ENCODE measurements around the gene WRAP73. TPM values are rescaled to one million over a fixed set of nuclear protein-coding genes. Genes with fewer than 3 reads are reported as not detected.
A peak's percentile ranks its signal among the peaks of the same experiment; 100 is the strongest.

WRAP73 gene
- total RNA-seq, 4 donors from 2014 or later = 12.5 to 20.6 (median 15.3) TPM

- 84 to 85% methylated on average over 21 of the region's 21 CpGs for WGBS, 2 donors
- intact Hi-C loops (cut with DNase I; ENCODE audit: low total_unique reads) = no loop called here
Measured at GRCh38 chr1:3672231-3672970, 22.5 kb upstream of the WRAP73 start.

DNA sequence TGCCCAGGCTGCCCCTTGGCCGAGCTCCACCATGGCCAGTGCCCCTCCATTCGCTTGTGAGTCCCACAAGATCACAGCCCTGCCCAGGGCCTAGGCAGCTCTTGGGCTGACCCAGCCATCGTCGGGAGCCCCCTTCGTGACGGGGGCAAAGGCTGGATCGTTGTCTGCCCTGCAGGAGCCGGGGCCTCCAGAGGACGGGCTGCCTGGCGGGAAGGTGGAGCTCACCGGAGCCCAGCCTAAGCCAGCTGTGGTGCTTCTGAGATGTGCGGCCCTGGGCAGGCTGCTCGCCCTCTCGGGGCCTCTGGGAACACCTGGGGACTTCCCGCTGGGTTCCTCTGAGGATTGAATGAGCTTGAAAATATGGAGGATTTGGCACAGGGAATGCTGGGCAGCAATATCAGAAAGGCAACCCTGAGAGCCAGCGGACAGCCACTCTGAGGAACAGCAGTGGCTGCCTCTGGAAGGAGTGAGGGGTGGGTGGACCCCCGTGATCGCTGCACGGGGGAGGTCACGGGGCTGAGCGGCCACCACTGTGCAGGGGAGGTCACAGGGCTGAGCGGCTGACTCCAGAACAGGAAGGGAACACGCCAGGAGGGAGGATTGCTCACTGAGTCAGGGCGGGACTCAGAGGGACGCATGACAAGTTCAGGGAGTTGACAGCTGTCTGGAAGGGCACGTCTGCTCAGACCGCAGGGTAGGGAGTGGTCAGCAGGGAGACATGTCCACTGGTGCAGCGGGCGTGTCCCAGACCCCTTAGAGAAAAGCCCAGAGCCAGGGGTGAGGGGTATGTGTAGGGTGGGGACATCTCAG lies 21.7 kb upstream of the WRAP73 start:
- intact Hi-C loops (cut with DNase I; ENCODE audit: low total_unique reads) = no loop called here
- H3K4me3 ChIP-seq (ENCODE audit: low read depth, poor library complexity, severe bottlenecking) = no peak overlapping the region
- WGBS, 2 donors = 42 to 48% methylated on average over 24 to 27 of the region's 29 CpGs
- peak in 1 of 2 donors; percentile 83 for DNase-seq (ENCODE audit: low spot score in 2 of 2)
- TF ChIP-seq POLR2A (IDR thresholded peaks at IDR 0.05) = no peak
- TF ChIP-seq, protein P1, sequence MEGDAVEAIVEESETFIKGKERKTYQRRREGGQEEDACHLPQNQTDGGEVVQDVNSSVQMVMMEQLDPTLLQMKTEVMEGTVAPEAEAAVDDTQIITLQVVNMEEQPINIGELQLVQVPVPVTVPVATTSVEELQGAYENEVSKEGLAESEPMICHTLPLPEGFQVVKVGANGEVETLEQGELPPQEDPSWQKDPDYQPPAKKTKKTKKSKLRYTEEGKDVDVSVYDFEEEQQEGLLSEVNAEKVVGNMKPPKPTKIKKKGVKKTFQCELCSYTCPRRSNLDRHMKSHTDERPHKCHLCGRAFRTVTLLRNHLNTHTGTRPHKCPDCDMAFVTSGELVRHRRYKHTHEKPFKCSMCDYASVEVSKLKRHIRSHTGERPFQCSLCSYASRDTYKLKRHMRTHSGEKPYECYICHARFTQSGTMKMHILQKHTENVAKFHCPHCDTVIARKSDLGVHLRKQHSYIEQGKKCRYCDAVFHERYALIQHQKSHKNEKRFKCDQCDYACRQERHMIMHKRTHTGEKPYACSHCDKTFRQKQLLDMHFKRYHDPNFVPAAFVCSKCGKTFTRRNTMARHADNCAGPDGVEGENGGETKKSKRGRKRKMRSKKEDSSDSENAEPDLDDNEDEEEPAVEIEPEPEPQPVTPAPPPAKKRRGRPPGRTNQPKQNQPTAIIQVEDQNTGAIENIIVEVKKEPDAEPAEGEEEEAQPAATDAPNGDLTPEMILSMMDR (IDR thresholded peaks at IDR 0.05) = no peak

More at GRCh38 chr1:3672231-3672970, 22.5 kb upstream of the WRAP73 start:
- TF ChIP-seq, protein P1 (IDR thresholded peaks at IDR 0.05) = no peak
- TF ChIP-seq POLR2A (IDR thresholded peaks at IDR 0.05) = no peak
- H3K4me3 ChIP-seq (ENCODE audit: low read depth, poor library complexity, severe bottlenecking) = no peak overlapping the region
- DNase-seq (ENCODE audit: low spot score in 2 of 2) = peak in 1 of 2 donors; percentile 79

DNA sequence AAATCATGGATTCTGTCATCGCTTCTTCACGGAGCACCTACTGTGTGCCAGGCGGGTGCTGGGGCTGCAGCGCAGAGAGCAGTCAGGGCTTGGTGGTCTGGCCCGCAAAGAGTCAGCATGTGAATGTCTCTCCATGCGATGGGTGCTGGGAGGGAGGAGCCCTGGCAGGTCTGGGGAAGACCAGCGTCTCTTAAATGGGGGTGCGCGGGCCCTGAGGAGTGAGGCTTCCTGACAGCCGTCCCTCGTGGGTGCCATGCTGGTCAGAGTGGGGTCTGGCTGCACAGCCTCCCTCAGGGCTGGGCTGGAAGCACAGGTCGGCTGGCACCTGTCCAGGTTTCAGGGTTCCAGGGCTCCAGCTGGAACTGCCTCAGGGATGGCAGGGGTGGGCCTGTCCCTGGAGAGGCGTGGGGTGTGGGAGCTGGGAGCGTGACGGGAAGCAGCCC lies 20.9 kb upstream of the WRAP73 start:
- DNase-seq (ENCODE audit: low spot score in 2 of 2) = peak in 1 of 2 donors; percentile 81
- WGBS, 2 donors = 67 to 77% methylated on average over 15 of the region's 15 CpGs
- no peak for TF ChIP-seq POLR2A (IDR thresholded peaks at IDR 0.05)
- TF ChIP-seq, protein P1 (IDR thresholded peaks at IDR 0.05) = no peak
- no peak overlapping the region for H3K4me3 ChIP-seq (ENCODE audit: low read depth, poor library complexity, severe bottlenecking)
- intact Hi-C loops (cut with DNase I; ENCODE audit: low total_unique reads) = no loop called here

GRCh38 chr1:3669971-3670431 lies 20.1 kb upstream of the WRAP73 start:
- peak in 1 of 2 donors; percentile 78 for DNase-seq (ENCODE audit: low spot score in 2 of 2)
- intact Hi-C loops (cut with DNase I; ENCODE audit: low total_unique reads) = no loop called here
- TF ChIP-seq POLR2A (IDR thresholded peaks at IDR 0.05) = no peak
- TF ChIP-seq, protein P1 (IDR thresholded peaks at IDR 0.05) = no peak
- WGBS, 2 donors = 85 to 90% methylated on average over 9 of the region's 9 CpGs
- no peak overlapping the region for H3K4me3 ChIP-seq (ENCODE audit: low read depth, poor library complexity, severe bottlenecking)

GRCh38 chr1:3669421-3669821 lies 19.5 kb upstream of the WRAP73 start:
- 70 to 82% methylated on average over 14 of the region's 14 CpGs for WGBS, 2 donors
- TF ChIP-seq, protein P1 (IDR thresholded peaks at IDR 0.05) = no peak
- no peak for TF ChIP-seq POLR2A (IDR thresholded peaks at IDR 0.05)
- peak in 1 of 2 donors; percentile 84 for DNase-seq (ENCODE audit: low spot score in 2 of 2)
- intact Hi-C loops (cut with DNase I; ENCODE audit: low total_unique reads) = no loop called here
- H3K4me3 ChIP-seq (ENCODE audit: low read depth, poor library complexity, severe bottlenecking) = no peak overlapping the region
